SK-N-SH (cell line): ENCODE results near the gene CYP26A1.

Experiments used
- CHD2 ChIP-seq: fragments of 150-350 bp; IDR thresholded peaks from 2 replicates; pipeline ENCODE4 v1.6.1; 2018; ENCODE audit warnings: low read length; ENCODE audit not compliant: partially characterized antibody
- EP300 ChIP-seq, 2 experiments: IDR thresholded peaks; 2 replicates each; pipeline versions ENCODE4 v1.4.0 to v1.6.1; 2012; ENCODE audit warnings: borderline replicate concordance in 1 of 2, low read depth in 1 of 2, low read length in 1 of 2
- EZH2phosphoT487 ChIP-seq: fragments of 200-600 bp; sonication (generic); IDR thresholded peaks from 2 replicates; pipeline ENCODE4 v1.6.1; 2017; ENCODE audit warnings: low read depth, mixed run types, mild to moderate bottlenecking, antibody characterized with exemption, moderate library complexity, borderline replicate concordance
- FOSL2 ChIP-seq: IDR thresholded peaks from 2 replicates; pipeline ENCODE4 v1.4.0; 2012; ENCODE audit warnings: low read depth, mild to moderate bottlenecking, moderate library complexity, borderline replicate concordance
- GABPA ChIP-seq: IDR thresholded peaks from 2 replicates; pipeline ENCODE4 v1.4.0; 2012; ENCODE audit warnings: low read depth, mild to moderate bottlenecking
- JUND ChIP-seq: IDR thresholded peaks from 2 replicates; pipeline ENCODE4 v1.4.0; 2012
- NRF1 ChIP-seq: IDR thresholded peaks from 2 replicates; pipeline ENCODE4 v1.6.1; 2012; ENCODE audit warnings: low read depth, mild to moderate bottlenecking, low read length
- POLR2AphosphoS5 ChIP-seq: IDR thresholded peaks from 2 replicates; pipeline ENCODE4 v1.6.1; 2012; ENCODE audit warnings: low read depth, low read length
- RCOR1 ChIP-seq: fragments of 150-350 bp; IDR thresholded peaks from 2 replicates; pipeline ENCODE4 v1.6.1; 2017; ENCODE audit warnings: antibody characterized with exemption, low read length
- RFX5 ChIP-seq: IDR thresholded peaks from 2 replicates; pipeline ENCODE4 v1.6.1; 2012; ENCODE audit warnings: mild to moderate bottlenecking, improper control_type of control experiment, low read length
- TF ChIP-seq, protein P1 (sequence below): fragments of 200-600 bp; sonication (generic); IDR thresholded peaks from 2 replicates; pipeline ENCODE4 v1.6.1; 2017; ENCODE audit warnings: antibody characterized with exemption, mild to moderate bottlenecking, moderate library complexity
- TF ChIP-seq, protein P2 (sequence below): IDR thresholded peaks from 2 replicates; pipeline ENCODE4 v1.4.0; 2012; ENCODE audit warnings: low read depth
- TF ChIP-seq, protein P3 (sequence below): IDR thresholded peaks from 2 replicates; pipeline ENCODE4 v1.4.0; 2012; ENCODE audit warnings: low read depth, borderline replicate concordance
- TF ChIP-seq, protein P4 (sequence below): IDR thresholded peaks from 2 replicates; pipeline ENCODE4 v1.4.0; 2012; ENCODE audit warnings: low read depth, borderline replicate concordance

DNA sequence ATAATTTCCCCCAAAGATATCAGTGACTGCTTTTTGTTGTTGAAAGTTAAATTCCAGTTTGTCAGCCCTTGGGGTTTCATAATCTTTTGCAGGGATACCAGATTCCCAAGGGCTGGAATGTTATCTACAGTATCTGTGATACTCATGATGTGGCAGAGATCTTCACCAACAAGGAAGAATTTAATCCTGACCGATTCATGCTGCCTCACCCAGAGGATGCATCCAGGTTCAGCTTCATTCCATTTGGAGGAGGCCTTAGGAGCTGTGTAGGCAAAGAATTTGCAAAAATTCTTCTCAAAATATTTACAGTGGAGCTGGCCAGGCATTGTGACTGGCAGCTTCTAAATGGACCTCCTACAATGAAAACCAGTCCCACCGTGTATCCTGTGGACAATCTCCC is 3.2 kb downstream of the CYP26A1 start:
- TF ChIP-seq JUND, result no peak
- TF ChIP-seq, protein P1, sequence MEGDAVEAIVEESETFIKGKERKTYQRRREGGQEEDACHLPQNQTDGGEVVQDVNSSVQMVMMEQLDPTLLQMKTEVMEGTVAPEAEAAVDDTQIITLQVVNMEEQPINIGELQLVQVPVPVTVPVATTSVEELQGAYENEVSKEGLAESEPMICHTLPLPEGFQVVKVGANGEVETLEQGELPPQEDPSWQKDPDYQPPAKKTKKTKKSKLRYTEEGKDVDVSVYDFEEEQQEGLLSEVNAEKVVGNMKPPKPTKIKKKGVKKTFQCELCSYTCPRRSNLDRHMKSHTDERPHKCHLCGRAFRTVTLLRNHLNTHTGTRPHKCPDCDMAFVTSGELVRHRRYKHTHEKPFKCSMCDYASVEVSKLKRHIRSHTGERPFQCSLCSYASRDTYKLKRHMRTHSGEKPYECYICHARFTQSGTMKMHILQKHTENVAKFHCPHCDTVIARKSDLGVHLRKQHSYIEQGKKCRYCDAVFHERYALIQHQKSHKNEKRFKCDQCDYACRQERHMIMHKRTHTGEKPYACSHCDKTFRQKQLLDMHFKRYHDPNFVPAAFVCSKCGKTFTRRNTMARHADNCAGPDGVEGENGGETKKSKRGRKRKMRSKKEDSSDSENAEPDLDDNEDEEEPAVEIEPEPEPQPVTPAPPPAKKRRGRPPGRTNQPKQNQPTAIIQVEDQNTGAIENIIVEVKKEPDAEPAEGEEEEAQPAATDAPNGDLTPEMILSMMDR, result no peak
- TF ChIP-seq NRF1, result no peak
- no peak for TF ChIP-seq GABPA
- no peak for TF ChIP-seq CHD2
- no peak for TF ChIP-seq RFX5
- TF ChIP-seq, protein P2, sequence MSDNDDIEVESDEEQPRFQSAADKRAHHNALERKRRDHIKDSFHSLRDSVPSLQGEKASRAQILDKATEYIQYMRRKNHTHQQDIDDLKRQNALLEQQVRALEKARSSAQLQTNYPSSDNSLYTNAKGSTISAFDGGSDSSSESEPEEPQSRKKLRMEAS, result no peak
- no peak for TF ChIP-seq EZH2phosphoT487
- TF ChIP-seq POLR2AphosphoS5, result no peak
- no peak for TF ChIP-seq FOSL2
- TF ChIP-seq RCOR1, result no peak
- TF ChIP-seq, protein P3, sequence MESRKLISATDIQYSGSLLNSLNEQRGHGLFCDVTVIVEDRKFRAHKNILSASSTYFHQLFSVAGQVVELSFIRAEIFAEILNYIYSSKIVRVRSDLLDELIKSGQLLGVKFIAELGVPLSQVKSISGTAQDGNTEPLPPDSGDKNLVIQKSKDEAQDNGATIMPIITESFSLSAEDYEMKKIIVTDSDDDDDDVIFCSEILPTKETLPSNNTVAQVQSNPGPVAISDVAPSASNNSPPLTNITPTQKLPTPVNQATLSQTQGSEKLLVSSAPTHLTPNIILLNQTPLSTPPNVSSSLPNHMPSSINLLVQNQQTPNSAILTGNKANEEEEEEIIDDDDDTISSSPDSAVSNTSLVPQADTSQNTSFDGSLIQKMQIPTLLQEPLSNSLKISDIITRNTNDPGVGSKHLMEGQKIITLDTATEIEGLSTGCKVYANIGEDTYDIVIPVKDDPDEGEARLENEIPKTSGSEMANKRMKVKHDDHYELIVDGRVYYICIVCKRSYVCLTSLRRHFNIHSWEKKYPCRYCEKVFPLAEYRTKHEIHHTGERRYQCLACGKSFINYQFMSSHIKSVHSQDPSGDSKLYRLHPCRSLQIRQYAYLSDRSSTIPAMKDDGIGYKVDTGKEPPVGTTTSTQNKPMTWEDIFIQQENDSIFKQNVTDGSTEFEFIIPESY, result no peak
- TF ChIP-seq, protein P4, sequence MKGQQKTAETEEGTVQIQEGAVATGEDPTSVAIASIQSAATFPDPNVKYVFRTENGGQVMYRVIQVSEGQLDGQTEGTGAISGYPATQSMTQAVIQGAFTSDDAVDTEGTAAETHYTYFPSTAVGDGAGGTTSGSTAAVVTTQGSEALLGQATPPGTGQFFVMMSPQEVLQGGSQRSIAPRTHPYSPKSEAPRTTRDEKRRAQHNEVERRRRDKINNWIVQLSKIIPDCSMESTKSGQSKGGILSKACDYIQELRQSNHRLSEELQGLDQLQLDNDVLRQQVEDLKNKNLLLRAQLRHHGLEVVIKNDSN, result no peak
- TF ChIP-seq EP300 (IDR thresholded peaks at IDR 0.05; ENCODE audit: borderline replicate concordance in 1 of 2, low read depth in 1 of 2, low read length in 1 of 2), result no peak
